HepG2 (cell line): ENCODE results near the gene MRPS34. TPM values are rescaled to one million over a fixed set of nuclear protein-coding genes. Genes with fewer than 3 reads are reported as not detected.

ENCODE experiments used
- ATAC-seq: fragments of 200-7000 bp; cut with Tn5 transposase; 3 replicates; pipeline ENCODE4 v1.9.1; 2020; ENCODE audit warnings: mild to moderate bottlenecking, moderate library complexity
- BruUV-seq: library from RNA; stranded (reverse); fragments of 400-500 nt; replicated peaks from 2 replicates; lab custom pipeline; 2021; lab: Mats Ljungman, UMichigan
- CTCF ChIA-PET: fragments of 300-600 bp; formaldehyde crosslinking; extraction: SDS; loops from one replicate; lab custom pipeline; 2021; ENCODE audit warnings: low total read pairs, inconsistent platforms, low intra/inter-chr PET ratio; lab: Yijun Ruan, JAX
- POLR2A ChIA-PET: fragments of 350-600 bp; sonication (Branson Sonifier 250); formaldehyde crosslinking; loops from one replicate; lab custom pipeline; 2020; ENCODE audit warnings: antibody characterized with exemption, inconsistent platforms; lab: Yijun Ruan, JAX
- DNase-seq: peaks from one replicate; pipeline ENCODE4 v3.0.0-alpha.2; 2015; ENCODE audit warnings: low spot score
- FAIRE-seq: peaks from 3 replicates; lab custom pipeline; 2011; peaks lifted over from hg19 to GRCh38; lab: Jason Lieb, UNC
- H2AFZ ChIP-seq: one replicate; pipeline ENCODE4 v1.6.1; 2011; ENCODE audit warnings: low read length, inconsistent platforms
- H3K27ac ChIP-seq: fragments of 300-600 bp; 3 replicates; pipeline ENCODE4 v1.8.0; 2011; ENCODE audit warnings: mixed run types, mild to moderate bottlenecking, mixed read lengths, low read length, inconsistent platforms; ENCODE audit not compliant: insufficient read depth; ENCODE audit errors: extremely low read length
- H3K27me3 ChIP-seq, 2 experiments: fragments of 200-600 bp in 1 of 2; 2 replicates in 1 of 2; 3 replicates in 1 of 2; pipeline versions ENCODE4 v1.6.0 to v1.8.0; 2011; ENCODE audit warnings: low read length in 2 of 2, mild to moderate bottlenecking in 2 of 2, moderate library complexity in 2 of 2, inconsistent platforms in 1 of 2; ENCODE audit not compliant: insufficient read depth in 2 of 2, control insufficient read depth in 1 of 2
- H3K36me3 ChIP-seq, 2 experiments: fragments of 200-600 bp in 1 of 2; replicated peaks in 1 of 2; 2 replicates in 1 of 2; 3 replicates in 1 of 2; pipeline versions ENCODE4 v1.5.1 to v1.8.0; 2011; ENCODE audit warnings: low read length in 2 of 2, inconsistent platforms in 1 of 2; ENCODE audit not compliant: insufficient read depth in 2 of 2, control insufficient read depth in 1 of 2
- H3K4me1 ChIP-seq: 2 replicates; pipeline ENCODE4 v1.5.1; 2012; ENCODE audit warnings: low read length, inconsistent platforms; ENCODE audit not compliant: insufficient read depth
- H3K4me2 ChIP-seq: 2 replicates; pipeline ENCODE4 v1.6.0; 2011; ENCODE audit warnings: low read depth, low read length, inconsistent platforms
- H3K4me3 ChIP-seq, 3 experiments: fragments of 200-600 bp in 1 of 3; sonication (generic), shearing (Covaris generic) in 1 of 3; replicated peaks in 1 of 3; 2 replicates each; pipeline ENCODE4 v1.5.1; 2011 to 2016; ENCODE audit warnings: low read length in 3 of 3, inconsistent platforms in 2 of 3, low read depth in 2 of 3, mild to moderate bottlenecking in 2 of 3, control low read depth in 1 of 3, mixed read lengths in 1 of 3; ENCODE audit not compliant: insufficient read depth in 1 of 3
- H3K79me2 ChIP-seq: one replicate; pipeline ENCODE4 v1.6.1; 2011; ENCODE audit warnings: low read length, inconsistent platforms; ENCODE audit not compliant: insufficient read depth
- H3K9ac ChIP-seq: 2 replicates; pipeline ENCODE4 v1.6.0; 2011; ENCODE audit warnings: mild to moderate bottlenecking, low read depth, low read length, inconsistent platforms; ENCODE audit not compliant: insufficient read depth
- H3K9me3 ChIP-seq: 2 replicates; pipeline ENCODE4 v1.5.1; 2012; ENCODE audit warnings: mild to moderate bottlenecking, low read length
- H4K20me1 ChIP-seq: 2 replicates; pipeline ENCODE4 v1.6.0; 2011; ENCODE audit warnings: inconsistent platforms, mild to moderate bottlenecking, low read length, moderate library complexity; ENCODE audit not compliant: insufficient read depth
- ATF1 ChIP-seq: IDR thresholded peaks from 2 replicates; pipeline ENCODE4 v1.6.1; 2016; ENCODE audit warnings: mild to moderate bottlenecking, control low read depth
- DRAP1 ChIP-seq: IDR thresholded peaks from 2 replicates; pipeline ENCODE4 v1.6.1; 2016; ENCODE audit warnings: missing genetic modification reagents, missing compliant biosample characterization
- EED ChIP-seq: sonication (generic); formaldehyde crosslinking; IDR thresholded peaks from 2 replicates; pipeline ENCODE4 v1.5.0; 2020; ENCODE audit warnings: mild to moderate bottlenecking, missing genetic modification reagents
- HNRNPUL1 ChIP-seq: fragments of 200-400 bp; formaldehyde crosslinking; IDR thresholded peaks from 2 replicates; pipeline ENCODE4 v1.6.1; 2017; ENCODE audit warnings: low read depth, mild to moderate bottlenecking, low read length, moderate library complexity
- ISX ChIP-seq: sonication (generic); formaldehyde crosslinking; conservative IDR thresholded peaks from 2 replicates; pipeline ENCODE4 v1.5.0; 2020; ENCODE audit warnings: missing genetic modification reagents
- MED1 ChIP-seq: sonication (generic); formaldehyde crosslinking; IDR thresholded peaks from 2 replicates; pipeline ENCODE4 v1.4.0; 2020; ENCODE audit warnings: missing genetic modification reagents
- PRPF4 ChIP-seq: fragments of 200-400 bp; formaldehyde crosslinking; IDR thresholded peaks from 2 replicates; pipeline ENCODE4 v1.6.1; 2016; ENCODE audit warnings: low read length, low read depth; ENCODE audit not compliant: poor library complexity, severe bottlenecking
- RBM22 ChIP-seq: fragments of 200-400 bp; formaldehyde crosslinking; optimal IDR thresholded peaks from 2 replicates; pipeline ENCODE3; 2017; ENCODE audit warnings: mild to moderate bottlenecking, low read length, moderate library complexity
- ZHX1 ChIP-seq: sonication (generic); formaldehyde crosslinking; IDR thresholded peaks from 2 replicates; pipeline ENCODE4 v1.8.1; 2022; ENCODE audit warnings: low read depth, mild to moderate bottlenecking, missing genetic modification reagents
- ZNF512B ChIP-seq: sonication (generic); formaldehyde crosslinking; IDR thresholded peaks from 2 replicates; pipeline ENCODE4 v1.5.1; 2020; ENCODE audit warnings: missing genetic modification reagents, mild to moderate bottlenecking, borderline replicate concordance
- WGBS: methylation state at CpG from one replicate; pipeline ENCODE4 v1.1.6; 2017; ENCODE audit warnings: low lambda C conversion rate; 5-methylcytosine and 5-hydroxymethylcytosine counted together
- in situ Hi-C: cut with HindIII; loops from 2 replicates; pipeline ENCODE4 v1.10.0; 2017; ENCODE audit warnings: low pct_unique_long_range_greater_than_20kb; ENCODE audit not compliant: extremely low pct_ligation_motif_present
- intact Hi-C: fragments of 100-400 bp; cut with micrococcal nuclease; formaldehyde crosslinking; loops from one replicate; pipeline ENCODE4 v1.10.0; 2022; ENCODE audit not compliant: unreplicated experiment
- polyA plus RNA-seq, 8 experiments: library from polyadenylated mRNA; depleted of rRNA in 3 of 8; stranded (reverse) in 7 of 8; unstranded in 1 of 8; fragments of >200 nt; fragmentation: Illumina TruSeq in 4 of 8; extraction: Trizol in 4 of 8; gene quantifications; 2 replicates each; pipeline versions ENCODE4 v1.2.1 to v1.2.3, GENCODE V29; 2011 to 2016; ENCODE audit warnings: low read depth in 4 of 8, missing spikeins in 1 of 8, mixed read lengths in 1 of 8; ENCODE audit not compliant: insufficient read depth in 1 of 8
- total RNA-seq, 5 experiments: library from RNA; depleted of rRNA; stranded (reverse); fragments of >200 nt; fragmentation: Illumina TruSeq; extraction: Trizol; gene quantifications; 2 replicates each; pipeline ENCODE4 v1.2.3, GENCODE V29; 2016; ENCODE audit warnings: low read depth in 1 of 5

Gene MRPS34
- total and polyA plus RNA-seq, 2 of the 13 experiments (the other 11 are each of a cell fraction or from before 2014, with no cell fraction given): 63.5 to 131 TPM

GRCh38 chr16:1729445-1729844 lies 43.5 kb downstream of the MRPS34 start:
- H3K79me2 ChIP-seq: no peaks in the 10 kb centered on the region
- in situ Hi-C loops: no loop called here
- H3K4me2 ChIP-seq: no peak overlapping the region
- ATAC-seq: no peak
- no peaks in the 10 kb centered on the region for H3K9me3 ChIP-seq
- no peak for DNase-seq
- no peak for FAIRE-seq
- CTCF ChIA-PET: no interaction called here
- TF ChIP-seq ISX: no peak
- TF ChIP-seq ATF1 (CRISPR knock-in tag): no peak
- no peak for TF ChIP-seq ZNF512B (CRISPR knock-in tag)
- TF ChIP-seq ZHX1 (CRISPR knock-in tag): no peak
- TF ChIP-seq RBM22: no peak
- TF ChIP-seq DRAP1: no peak
- TF ChIP-seq MED1 (CRISPR knock-in tag): no peak
- no peak for TF ChIP-seq EED (CRISPR knock-in tag)
- TF ChIP-seq HNRNPUL1: no peak
- no peak for TF ChIP-seq PRPF4
- TF ChIP-seq, all 625 proteins: peak for 0
- no peaks in the 10 kb centered on the region for H3K4me1 ChIP-seq
- POLR2A ChIA-PET: interaction anchor here (0.9 kb wide), 1 partner anchor 24 kb away, joined by 3 read pairs; the partner anchor contains the start of gene MAPK8IP3
- peaks cover 34 to 64% of the 10 kb centered on the region in 2 experiments; a peak in 4 of 5 replicates for H3K36me3 ChIP-seq
- H4K20me1 ChIP-seq: no peaks in the 10 kb centered on the region
- no peak overlapping the region for H3K4me3 ChIP-seq
- H2AFZ ChIP-seq: no peak overlapping the region
- no peak overlapping the region for H3K27ac ChIP-seq
- intact Hi-C loops: no loop called here
- BruUV-seq: no TSS peak
- H3K9ac ChIP-seq: no peak overlapping the region
- 96% methylated on average over 34 of the region's 35 CpGs for WGBS
- no peaks in the 10 kb centered on the region; a peak in 1 of 5 replicates for H3K27me3 ChIP-seq
